Keratinocyte (primary cell): ENCODE data around the gene EXOC4.

ENCODE experiments used
- EZH2 ChIP-seq: IDR thresholded peaks from one replicate; pipeline ENCODE4 v1.6.1; 2012; ENCODE audit warnings: inconsistent platforms, mild to moderate bottlenecking, low read length, moderate library complexity
- TF ChIP-seq, protein P1 (sequence below), 3 experiments: IDR thresholded peaks in 1 of 3; conservative IDR thresholded peaks in 1 of 3; optimal IDR thresholded peaks in 1 of 3; 2 replicates in 2 of 3; 3 replicates in 1 of 3; pipeline versions ENCODE3 to v1.5.1; 2011; ENCODE audit warnings: low read length in 3 of 3, mild to moderate bottlenecking in 3 of 3, moderate library complexity in 2 of 3, control low read depth in 1 of 3, inconsistent platforms in 1 of 3; ENCODE audit not compliant: insufficient read depth in 2 of 3; ENCODE audit errors: extremely low read depth in 1 of 3

DNA sequence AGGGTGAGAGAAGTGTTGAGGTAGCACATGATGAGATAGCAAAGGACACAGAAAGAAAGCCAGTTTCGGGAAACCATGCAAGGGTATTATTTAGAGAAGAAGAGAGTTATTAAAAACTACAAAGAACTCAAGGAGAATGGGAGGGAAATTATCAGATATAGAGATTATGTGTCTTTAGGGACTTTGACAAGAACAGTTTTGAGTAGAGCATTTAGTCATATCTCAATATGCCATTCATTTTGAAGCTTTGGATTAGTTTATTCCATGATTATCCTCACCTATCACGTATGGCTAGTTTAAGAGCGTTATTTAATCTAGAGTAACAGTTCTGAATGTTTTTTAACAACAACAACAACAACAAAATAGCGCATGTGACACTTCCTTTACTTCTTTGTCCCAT lies 409.4 kb downstream of the EXOC4 start:
- TF ChIP-seq, protein P1, sequence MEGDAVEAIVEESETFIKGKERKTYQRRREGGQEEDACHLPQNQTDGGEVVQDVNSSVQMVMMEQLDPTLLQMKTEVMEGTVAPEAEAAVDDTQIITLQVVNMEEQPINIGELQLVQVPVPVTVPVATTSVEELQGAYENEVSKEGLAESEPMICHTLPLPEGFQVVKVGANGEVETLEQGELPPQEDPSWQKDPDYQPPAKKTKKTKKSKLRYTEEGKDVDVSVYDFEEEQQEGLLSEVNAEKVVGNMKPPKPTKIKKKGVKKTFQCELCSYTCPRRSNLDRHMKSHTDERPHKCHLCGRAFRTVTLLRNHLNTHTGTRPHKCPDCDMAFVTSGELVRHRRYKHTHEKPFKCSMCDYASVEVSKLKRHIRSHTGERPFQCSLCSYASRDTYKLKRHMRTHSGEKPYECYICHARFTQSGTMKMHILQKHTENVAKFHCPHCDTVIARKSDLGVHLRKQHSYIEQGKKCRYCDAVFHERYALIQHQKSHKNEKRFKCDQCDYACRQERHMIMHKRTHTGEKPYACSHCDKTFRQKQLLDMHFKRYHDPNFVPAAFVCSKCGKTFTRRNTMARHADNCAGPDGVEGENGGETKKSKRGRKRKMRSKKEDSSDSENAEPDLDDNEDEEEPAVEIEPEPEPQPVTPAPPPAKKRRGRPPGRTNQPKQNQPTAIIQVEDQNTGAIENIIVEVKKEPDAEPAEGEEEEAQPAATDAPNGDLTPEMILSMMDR (optimal IDR thresholded peaks at IDR 0.05 in 1 of 3, IDR thresholded peaks at IDR 0.05 in 1 of 3, conservative IDR thresholded peaks at IDR 0.05 in 1 of 3; ENCODE audit: extremely low read depth in 1 of 3, insufficient read depth in 2 of 3, low read length in 3 of 3): no peak
- TF ChIP-seq EZH2: no peak
